IMR-90 (cell line): ENCODE measurements around the gene BOD1L1. TPM values are rescaled to one million over a fixed set of nuclear protein-coding genes. Genes with fewer than 3 reads are reported as not detected.

Experiments used
- ATAC-seq: fragments of 200-7000 bp; cut with Tn5 transposase; 2 replicates; pipeline ENCODE4 v1.9.1; 2020; ENCODE audit warnings: low read depth, mild to moderate bottlenecking, moderate library complexity
- BruUV-seq: library from RNA; stranded (reverse); fragments of 400-500 nt; replicated peaks from 2 replicates; lab custom pipeline; 2021; lab: Mats Ljungman, UMichigan
- CTCF ChIA-PET: fragments of 300-600 bp; formaldehyde crosslinking; extraction: SDS; loops from one replicate; lab custom pipeline; 2021; ENCODE audit warnings: antibody characterized with exemption; lab: Yijun Ruan, JAX
- POLR2A ChIA-PET: fragments of 300-600 bp; sonication (Branson Sonifier 250); formaldehyde crosslinking; loops from one replicate; lab custom pipeline; 2022; ENCODE audit warnings: antibody characterized with exemption; ENCODE audit not compliant: unreplicated experiment; lab: Charles Lee
- DNase-seq: peaks from one replicate; pipeline ENCODE4 v3.0.0; 2013
- H2AFZ ChIP-seq: replicated peaks from 2 replicates; pipeline ENCODE3; 2013; ENCODE audit warnings: low read length, mild to moderate bottlenecking; ENCODE audit not compliant: poor library complexity
- H2AK5ac ChIP-seq: 2 replicates; pipeline ENCODE4 v1.6.1; 2013; ENCODE audit warnings: low read depth, low read length, inconsistent platforms
- H2AK9ac ChIP-seq: replicated peaks from 2 replicates; pipeline ENCODE3; 2013; ENCODE audit warnings: mild to moderate bottlenecking, low read depth, low read length, moderate library complexity; ENCODE audit not compliant: poor library complexity
- H2BK120ac ChIP-seq: 2 replicates; pipeline ENCODE4 v1.6.1; 2013; ENCODE audit warnings: low read depth, low read length, inconsistent platforms
- H2BK15ac ChIP-seq: 3 replicates; pipeline ENCODE4 v1.6.1; 2013; ENCODE audit warnings: low read depth, low read length, inconsistent platforms
- H2BK20ac ChIP-seq: 2 replicates; pipeline ENCODE4 v1.6.1; 2013; ENCODE audit warnings: low read depth, mild to moderate bottlenecking, inconsistent platforms, low read length, moderate library complexity
- H2BK5ac ChIP-seq: 2 replicates; pipeline ENCODE4 v1.6.1; 2013; ENCODE audit warnings: mild to moderate bottlenecking, low read depth, low read length, inconsistent platforms; ENCODE audit not compliant: poor library complexity, severe bottlenecking
- H3K14ac ChIP-seq: replicated peaks from 2 replicates; pipeline ENCODE4 v1.6.1; 2013; ENCODE audit warnings: low read depth, low read length, inconsistent platforms
- H3K18ac ChIP-seq: 2 replicates; pipeline ENCODE4 v1.6.1; 2013; ENCODE audit warnings: low read depth, low read length, control low read depth
- H3K23ac ChIP-seq: 2 replicates; pipeline ENCODE4 v1.6.1; 2013; ENCODE audit warnings: low read depth, low read length, inconsistent platforms
- H3K27ac ChIP-seq: 2 replicates; pipeline ENCODE4 v1.5.1; 2013; ENCODE audit warnings: mild to moderate bottlenecking, control low read depth, low read length; ENCODE audit not compliant: insufficient read depth
- H3K27me3 ChIP-seq: 2 replicates; pipeline ENCODE4 v1.6.1; 2013; ENCODE audit warnings: low read length; ENCODE audit not compliant: control insufficient read depth, insufficient read depth
- H3K36me3 ChIP-seq: 2 replicates; pipeline ENCODE4 v1.6.1; 2013; ENCODE audit warnings: low read length, mixed read lengths; ENCODE audit not compliant: control insufficient read depth, insufficient read depth
- H3K4ac ChIP-seq: 2 replicates; pipeline ENCODE4 v1.6.1; 2013; ENCODE audit warnings: low read depth, low read length, inconsistent platforms
- H3K4me1 ChIP-seq: 2 replicates; pipeline ENCODE4 v1.6.1; 2013; ENCODE audit warnings: low read length, mixed read lengths; ENCODE audit not compliant: control insufficient read depth, insufficient read depth
- H3K4me2 ChIP-seq: 2 replicates; pipeline ENCODE4 v1.6.1; 2013; ENCODE audit warnings: low read depth, mild to moderate bottlenecking, control low read depth, low read length, moderate library complexity
- H3K4me3 ChIP-seq: 2 replicates; pipeline ENCODE4 v1.5.1; 2013; ENCODE audit warnings: low read depth, mild to moderate bottlenecking, control low read depth, low read length, moderate library complexity; ENCODE audit not compliant: insufficient read depth
- H3K56ac ChIP-seq: 2 replicates; pipeline ENCODE4 v1.6.1; 2013; ENCODE audit warnings: low read length, inconsistent platforms; ENCODE audit not compliant: insufficient read depth; ENCODE audit errors: extremely low read depth
- H3K79me1 ChIP-seq, 2 experiments: 2 replicates each; pipeline ENCODE4 v1.6.1; 2013; ENCODE audit warnings: low read length in 2 of 2, inconsistent platforms in 1 of 2, low read depth in 1 of 2
- H3K9ac ChIP-seq: 2 replicates; pipeline ENCODE4 v1.6.1; 2013; ENCODE audit warnings: low read depth, low read length, control low read depth
- H3K9me1 ChIP-seq: 2 replicates; pipeline ENCODE4 v1.6.1; 2013; ENCODE audit warnings: low read length, inconsistent platforms; ENCODE audit not compliant: insufficient read depth
- H3K9me3 ChIP-seq: 2 replicates; pipeline ENCODE4 v1.6.1; 2013; ENCODE audit warnings: low read length; ENCODE audit not compliant: control insufficient read depth, insufficient read depth
- H4K20me1 ChIP-seq: 2 replicates; pipeline ENCODE4 v1.6.1; 2013; ENCODE audit warnings: low read length, inconsistent platforms; ENCODE audit not compliant: insufficient read depth
- H4K5ac ChIP-seq: 2 replicates; pipeline ENCODE4 v1.6.1; 2013; ENCODE audit warnings: mild to moderate bottlenecking, low read depth, low read length, control low read depth
- H4K8ac ChIP-seq, 2 experiments: 2 replicates each; pipeline ENCODE4 v1.6.1; 2013; ENCODE audit warnings: low read depth in 2 of 2, low read length in 2 of 2, control low read depth in 1 of 2, inconsistent platforms in 1 of 2
- H4K91ac ChIP-seq: 2 replicates; pipeline ENCODE4 v1.6.1; 2013; ENCODE audit warnings: low read depth, low read length, inconsistent platforms; ENCODE audit not compliant: insufficient read depth
- CEBPB ChIP-seq: IDR thresholded peaks from 2 replicates; pipeline ENCODE4 v1.6.1; 2012; ENCODE audit warnings: low read depth, low read length, improper control_type of control experiment
- CHD1 ChIP-seq: IDR thresholded peaks from 2 replicates; pipeline ENCODE4 v1.6.1; 2012; ENCODE audit warnings: low read depth, low read length, improper control_type of control experiment
- CTCF ChIP-seq: conservative IDR thresholded peaks from 2 replicates; pipeline ENCODE4 v1.5.1; 2012; ENCODE audit warnings: mild to moderate bottlenecking, low read depth, low read length, improper control_type of control experiment
- ELK1 ChIP-seq: fragments of 150-350 bp; IDR thresholded peaks from 2 replicates; pipeline ENCODE4 v1.6.1; 2016; ENCODE audit warnings: low read depth, mild to moderate bottlenecking, low read length, moderate library complexity, borderline replicate concordance
- FOS ChIP-seq: fragments of 150-350 bp; IDR thresholded peaks from 2 replicates; pipeline ENCODE4 v1.6.1; 2016; ENCODE audit warnings: low read depth, low read length
- MAFK ChIP-seq: IDR thresholded peaks from 2 replicates; pipeline ENCODE4 v1.6.1; 2012; ENCODE audit warnings: low read depth, low read length, improper control_type of control experiment
- NFE2L2 ChIP-seq: fragments of 150-350 bp; IDR thresholded peaks from 2 replicates; pipeline ENCODE4 v1.6.1; 2016; ENCODE audit warnings: low read depth, mild to moderate bottlenecking, low read length
- RCOR1 ChIP-seq: IDR thresholded peaks from 2 replicates; pipeline ENCODE4 v1.6.1; 2012; ENCODE audit warnings: mild to moderate bottlenecking, low read length, improper control_type of control experiment; ENCODE audit not compliant: insufficient replicate concordance
- RFX5 ChIP-seq: IDR thresholded peaks from 2 replicates; pipeline ENCODE4 v1.8.0; 2012; ENCODE audit warnings: low read depth, mild to moderate bottlenecking, low read length, moderate library complexity
- SMC3 ChIP-seq: fragments of 150-350 bp; IDR thresholded peaks from 2 replicates; pipeline ENCODE4 v1.6.1; 2016; ENCODE audit warnings: low read depth, mild to moderate bottlenecking, antibody characterized with exemption, low read length, moderate library complexity
- WGBS, 2 experiments: methylation state at CpG; one replicate each; pipeline versions ENCODE4 v1.1.5 to v1.1.7; 2013; ENCODE audit warnings: missing lambda C conversion rate in 2 of 2; ENCODE audit not compliant: insufficient read length in 1 of 2; ENCODE audit errors: extremely low coverage in 2 of 2; 5-methylcytosine and 5-hydroxymethylcytosine counted together
- dilution Hi-C: fragments of 300-500 bp; cut with HindIII; formaldehyde crosslinking; loops from one replicate; pipeline ENCODE4 v1.14.3; 2018; ENCODE audit warnings: low sequenced_read_pairs; ENCODE audit not compliant: unreplicated experiment
- in situ Hi-C: fragments of 300-500 bp; cut with MboI; formaldehyde crosslinking; loops from 3 replicates; pipeline ENCODE4 v1.14.3; 2019; ENCODE audit warnings: low sequenced_read_pairs, inconsistent platforms, mixed read lengths
- intact Hi-C: fragments of 100-400 bp; cut with micrococcal nuclease; formaldehyde crosslinking; loops from 2 replicates; pipeline ENCODE4 v1.10.0; 2022
- polyA plus RNA-seq, 3 experiments: library from polyadenylated mRNA; depleted of rRNA; stranded (reverse); fragments of >200 nt; gene quantifications; 2 replicates each; pipeline ENCODE4 v1.2.3, GENCODE V29; 2012; ENCODE audit warnings: low replicate concordance in 1 of 3
- total RNA-seq: library from RNA; depleted of rRNA; stranded (reverse); fragments of >200 nt; gene quantifications from 2 replicates; pipeline ENCODE4 v1.2.3, GENCODE V29; 2012

The BOD1L1 gene
- total and polyA plus RNA-seq, 2 of the 4 experiments (the other 2 are of a cell fraction), result 13.5 to 26.9 TPM

GRCh38 chr4:13617801-13618200 lies 9.7 kb downstream of the BOD1L1 start:
- no peak overlapping the region for H3K4me3 ChIP-seq
- no peaks in the 10 kb centered on the region for H3K4me1 ChIP-seq
- TF ChIP-seq MAFK (no peak), FOS (no peak), RCOR1 (no peak), ELK1 (no peak), CHD1 (no peak), CEBPB (no peak), NFE2L2 (no peak), CTCF (no peak), SMC3 (no peak), RFX5 (no peak)
- H3K56ac ChIP-seq, result no peak overlapping the region
- peaks cover 5% of the 10 kb centered on the region; the same call in 1 of the 2 replicates for H3K9me1 ChIP-seq
- no peak overlapping the region for H2BK5ac ChIP-seq
- H3K4me2 ChIP-seq, result no peak overlapping the region
- in situ Hi-C loops, result no loop called here
- no peak overlapping the region for H3K27ac ChIP-seq
- no peaks in the 10 kb centered on the region for H3K27me3 ChIP-seq
- no peak overlapping the region for H2BK120ac ChIP-seq
- no peak overlapping the region for H2AK5ac ChIP-seq
- H3K9ac ChIP-seq, result no peak overlapping the region
- no CpG with 5 or more reads among the region's 3 CpGs for WGBS, 2 experiments
- H2AFZ ChIP-seq, result no peak overlapping the region
- CTCF ChIA-PET, result no interaction called here
- no peak overlapping the region for H3K18ac ChIP-seq
- H3K9me3 ChIP-seq, result no peaks in the 10 kb centered on the region
- H2BK15ac ChIP-seq, result no peak overlapping the region
- H2BK20ac ChIP-seq, result no peak overlapping the region
- intact Hi-C loops, result no loop called here
- no peak overlapping the region for H3K23ac ChIP-seq
- DNase-seq (no peak), ATAC-seq (no peak)
- BruUV-seq, result no TSS peak
- dilution Hi-C loops, result no loop called here
- no peak overlapping the region for H4K8ac ChIP-seq
- H4K91ac ChIP-seq, result no peak overlapping the region
- H3K79me1 ChIP-seq, result peaks cover 13 to 30% of the 10 kb centered on the region in 2 experiments
- H3K36me3 ChIP-seq, result peaks cover 26% of the 10 kb centered on the region
- no peak overlapping the region for H4K5ac ChIP-seq
- H2AK9ac ChIP-seq, result no peak overlapping the region
- peaks cover 9% of the 10 kb centered on the region; the same call in 1 of the 2 replicates for H4K20me1 ChIP-seq
- POLR2A ChIA-PET, result no interaction called here
- H3K14ac ChIP-seq, result no peak overlapping the region
- H3K4ac ChIP-seq, result no peak overlapping the region
